GM12872 (cell line): ENCODE measurements around the gene DISC1.

ENCODE experiments used
- CTCF ChIP-seq: IDR thresholded peaks from 3 replicates; pipeline ENCODE4 v1.5.1; 2011; ENCODE audit warnings: low read depth, mild to moderate bottlenecking, low read length, moderate library complexity; ENCODE audit not compliant: insufficient read depth

Gene DISC1

GRCh38 chr1:231643935-231644237 lies 17.3 kb downstream of the DISC1 start:
- no peak for TF ChIP-seq CTCF

GRCh38 chr1:231653632-231654031 lies 27.0 kb downstream of the DISC1 start:
- no peak for TF ChIP-seq CTCF

GRCh38 chr1:231656741-231657140 lies 30.2 kb downstream of the DISC1 start:
- no peak for TF ChIP-seq CTCF

- no peak for TF ChIP-seq CTCF
Observed at GRCh38 chr1:231660198-231660597, 33.6 kb downstream of the DISC1 start.

GRCh38 chr1:231663211-231663792 lies 36.7 kb downstream of the DISC1 start:
- TF ChIP-seq CTCF, result no peak

GRCh38 chr1:231665101-231665500 lies 38.5 kb downstream of the DISC1 start:
- no peak for TF ChIP-seq CTCF

GRCh38 chr1:231665726-231666125 lies 39.1 kb downstream of the DISC1 start:
- no peak for TF ChIP-seq CTCF
